ENCODE results near the gene TMCO5A. TPM values are rescaled to one million over a fixed set of nuclear protein-coding genes. Genes with fewer than 3 reads are reported as not detected.

TMCO5A gene
- total RNA-seq, 2 experiments from 2014 or later: not detected

- no peaks in the 10 kb centered on the region for H3K36me3 ChIP-seq (ENCODE audit: insufficient read depth, low read length)
- H3K4me3 ChIP-seq (ENCODE audit: low read depth, low read length, poor library complexity, severe bottlenecking): no peak overlapping the region
- CTCF ChIA-PET (ENCODE audit: unreplicated experiment): no interaction called here
- H3K9me3 ChIP-seq (ENCODE audit: low read length): no peaks in the 10 kb centered on the region
- no peaks in the 10 kb centered on the region for H3K9me2 ChIP-seq (ENCODE audit: insufficient read depth, low read length)
- no peak overlapping the region for H3K27ac ChIP-seq (ENCODE audit: low read depth, low read length, poor library complexity, severe bottlenecking)
- H3K4me2 ChIP-seq (ENCODE audit: low read length): no peak overlapping the region
- no peak for TF ChIP-seq EZH2phosphoT487 (IDR thresholded peaks at IDR 0.05; ENCODE audit: borderline replicate concordance, low read depth, low read length)
- TF ChIP-seq, protein P1, sequence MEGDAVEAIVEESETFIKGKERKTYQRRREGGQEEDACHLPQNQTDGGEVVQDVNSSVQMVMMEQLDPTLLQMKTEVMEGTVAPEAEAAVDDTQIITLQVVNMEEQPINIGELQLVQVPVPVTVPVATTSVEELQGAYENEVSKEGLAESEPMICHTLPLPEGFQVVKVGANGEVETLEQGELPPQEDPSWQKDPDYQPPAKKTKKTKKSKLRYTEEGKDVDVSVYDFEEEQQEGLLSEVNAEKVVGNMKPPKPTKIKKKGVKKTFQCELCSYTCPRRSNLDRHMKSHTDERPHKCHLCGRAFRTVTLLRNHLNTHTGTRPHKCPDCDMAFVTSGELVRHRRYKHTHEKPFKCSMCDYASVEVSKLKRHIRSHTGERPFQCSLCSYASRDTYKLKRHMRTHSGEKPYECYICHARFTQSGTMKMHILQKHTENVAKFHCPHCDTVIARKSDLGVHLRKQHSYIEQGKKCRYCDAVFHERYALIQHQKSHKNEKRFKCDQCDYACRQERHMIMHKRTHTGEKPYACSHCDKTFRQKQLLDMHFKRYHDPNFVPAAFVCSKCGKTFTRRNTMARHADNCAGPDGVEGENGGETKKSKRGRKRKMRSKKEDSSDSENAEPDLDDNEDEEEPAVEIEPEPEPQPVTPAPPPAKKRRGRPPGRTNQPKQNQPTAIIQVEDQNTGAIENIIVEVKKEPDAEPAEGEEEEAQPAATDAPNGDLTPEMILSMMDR (conservative IDR thresholded peaks at IDR 0.05; ENCODE audit: low read length): no peak
- BruUV-seq (replicated peaks): no TSS peak
- DNase-seq (ENCODE audit: low spot score): no peak
- no peaks in the 10 kb centered on the region for H3K4me1 ChIP-seq (ENCODE audit: insufficient read depth, low read length, poor library complexity, severe bottlenecking)
- H4K20me1 ChIP-seq (ENCODE audit: insufficient read depth, low read length): no peaks in the 10 kb centered on the region
- POLR2A ChIA-PET: no interaction called here
- intact Hi-C loops (cut with micrococcal nuclease; ENCODE audit: unreplicated experiment): no loop called here
- no peak overlapping the region for H2AFZ ChIP-seq (ENCODE audit: low read length)
- H3K79me2 ChIP-seq (ENCODE audit: insufficient read depth, low read depth, low read length): no peaks in the 10 kb centered on the region
These were observed 8.3 kb upstream of the TMCO5A start for GRCh38 chr15:37926136-37926535.

GRCh38 chr15:37929238-37929637 is 5.2 kb upstream of the TMCO5A start:
- no TSS peak for BruUV-seq (replicated peaks)
- DNase-seq (ENCODE audit: low spot score): no peak
- no peak overlapping the region for H3K4me2 ChIP-seq (ENCODE audit: low read length)
- no peak overlapping the region for H3K4me3 ChIP-seq (ENCODE audit: low read depth, low read length, poor library complexity, severe bottlenecking)
- intact Hi-C loops (cut with micrococcal nuclease; ENCODE audit: unreplicated experiment): no loop called here
- ChIA-PET CTCF (ENCODE audit: unreplicated experiment) (no interaction called here), POLR2A (no interaction called here)
- no peaks in the 10 kb centered on the region for H3K79me2 ChIP-seq (ENCODE audit: insufficient read depth, low read depth, low read length)
- H3K9me2 ChIP-seq (ENCODE audit: insufficient read depth, low read length): no peaks in the 10 kb centered on the region
- no peaks in the 10 kb centered on the region for H4K20me1 ChIP-seq (ENCODE audit: insufficient read depth, low read length)
- H3K36me3 ChIP-seq (ENCODE audit: insufficient read depth, low read length): no peaks in the 10 kb centered on the region
- no peak overlapping the region for H3K27ac ChIP-seq (ENCODE audit: low read depth, low read length, poor library complexity, severe bottlenecking)
- no peaks in the 10 kb centered on the region for H3K9me3 ChIP-seq (ENCODE audit: low read length)
- no peak overlapping the region for H2AFZ ChIP-seq (ENCODE audit: low read length)
- TF ChIP-seq, protein P1 (conservative IDR thresholded peaks at IDR 0.05; ENCODE audit: low read length): no peak
- TF ChIP-seq EZH2phosphoT487 (IDR thresholded peaks at IDR 0.05; ENCODE audit: borderline replicate concordance, low read depth, low read length): no peak
- H3K4me1 ChIP-seq (ENCODE audit: insufficient read depth, low read length, poor library complexity, severe bottlenecking): no peaks in the 10 kb centered on the region

DNA sequence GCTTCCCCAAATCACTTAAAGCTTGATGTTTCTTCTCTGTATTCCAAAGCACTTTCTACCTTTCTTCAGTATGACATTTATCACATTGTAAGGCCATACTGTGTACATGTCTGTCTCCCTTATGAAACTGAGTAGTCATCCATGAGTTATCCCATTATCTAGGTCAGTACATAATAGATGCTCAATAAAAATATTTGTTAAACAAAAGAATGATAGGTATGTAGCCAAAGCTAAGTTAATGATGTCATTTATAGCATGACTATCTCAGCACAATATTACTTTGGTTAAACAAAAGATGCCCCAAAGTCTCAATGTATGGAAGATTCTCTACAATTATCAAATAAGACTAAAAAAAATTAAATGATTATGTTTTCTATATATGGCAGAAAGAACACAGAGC is 3.1 kb upstream of the TMCO5A start:
- ChIA-PET CTCF (ENCODE audit: unreplicated experiment) (no interaction called here), POLR2A (interaction anchor here (0.5 kb wide), 1 partner anchor 90 kb away, joined by 3 read pairs; no protein-coding TSS in a partner anchor)
- H3K27ac ChIP-seq (ENCODE audit: low read depth, low read length, poor library complexity, severe bottlenecking): no peak overlapping the region
- no peaks in the 10 kb centered on the region for H3K79me2 ChIP-seq (ENCODE audit: insufficient read depth, low read depth, low read length)
- no peaks in the 10 kb centered on the region for H3K4me1 ChIP-seq (ENCODE audit: insufficient read depth, low read length, poor library complexity, severe bottlenecking)
- H3K4me2 ChIP-seq (ENCODE audit: low read length): no peak overlapping the region
- no peak overlapping the region for H2AFZ ChIP-seq (ENCODE audit: low read length)
- H3K9me2 ChIP-seq (ENCODE audit: insufficient read depth, low read length): no peaks in the 10 kb centered on the region
- no peaks in the 10 kb centered on the region for H4K20me1 ChIP-seq (ENCODE audit: insufficient read depth, low read length)
- no TSS peak for BruUV-seq (replicated peaks)
- H3K4me3 ChIP-seq (ENCODE audit: low read depth, low read length, poor library complexity, severe bottlenecking): no peak overlapping the region
- no peak for TF ChIP-seq EZH2phosphoT487 (IDR thresholded peaks at IDR 0.05; ENCODE audit: borderline replicate concordance, low read depth, low read length)
- TF ChIP-seq, protein P1 (conservative IDR thresholded peaks at IDR 0.05; ENCODE audit: low read length): no peak
- no peaks in the 10 kb centered on the region for H3K9me3 ChIP-seq (ENCODE audit: low read length)
- no peaks in the 10 kb centered on the region for H3K36me3 ChIP-seq (ENCODE audit: insufficient read depth, low read length)
- DNase-seq (ENCODE audit: low spot score): no peak
- intact Hi-C loops (cut with micrococcal nuclease; ENCODE audit: unreplicated experiment): no loop called here

All from OCI-LY7 (cell line).